ELR (cell line): Measurements from ENCODE around the gene HORMAD2.
"Not testable (repeated sequence)": the region's sequence is repeated elsewhere in the genome, so short reads cannot be mapped to it uniquely, and the experiment has no call there.

ENCODE experiments used
- DNase-seq: peaks from one replicate; pipeline ENCODE4 v3.0.0-alpha.2; 2015; ENCODE audit warnings: low read depth

Gene HORMAD2

GRCh38 chr22:30057375-30057774 lies 22.9 kb upstream of the HORMAD2 start:
- no peak for DNase-seq

GRCh38 chr22:30059346-30060020 lies 20.8 kb upstream of the HORMAD2 start:
- not testable (repeated sequence) for DNase-seq

- not testable (repeated sequence) for DNase-seq
These were observed 19.2 kb upstream of the HORMAD2 start for GRCh38 chr22:30061094-30061493.

- no peak for DNase-seq
These were observed 18.0 kb upstream of the HORMAD2 start for GRCh38 chr22:30062259-30062658.

- DNase-seq, result no peak
These were observed 17.3 kb upstream of the HORMAD2 start for GRCh38 chr22:30062950-30063349.

- DNase-seq, result no peak
These were observed 16.1 kb upstream of the HORMAD2 start for GRCh38 chr22:30064172-30064571.

- no peak for DNase-seq
These were observed 6.5 kb upstream of the HORMAD2 start for GRCh38 chr22:30073743-30074142.

- no peak for DNase-seq
These were observed 6.1 kb upstream of the HORMAD2 start for GRCh38 chr22:30074147-30074546.

GRCh38 chr22:30074994-30075393 lies 5.3 kb upstream of the HORMAD2 start:
- no peak for DNase-seq

GRCh38 chr22:30077279-30077880 lies 2.9 kb upstream of the HORMAD2 start:
- no peak for DNase-seq

- DNase-seq, result no peak
These were observed 1.6 kb upstream of the HORMAD2 start for GRCh38 chr22:30078320-30079311.

GRCh38 chr22:30080805-30081204 lies 541 bp downstream of the HORMAD2 start:
- DNase-seq, result no peak

- no peak for DNase-seq
These were observed 6.2 kb downstream of the HORMAD2 start for GRCh38 chr22:30086496-30086895.

GRCh38 chr22:30087037-30087436 lies 6.8 kb downstream of the HORMAD2 start:
- DNase-seq, result peak; percentile 35

- no peak for DNase-seq
These were observed 7.3 kb downstream of the HORMAD2 start for GRCh38 chr22:30087611-30088010.

- no peak for DNase-seq
These were observed 8.2 kb downstream of the HORMAD2 start for GRCh38 chr22:30088468-30088867.

- no peak for DNase-seq
These were observed 9.4 kb downstream of the HORMAD2 start for GRCh38 chr22:30089655-30089974.

- DNase-seq, result no peak
These were observed 12.4 kb downstream of the HORMAD2 start for GRCh38 chr22:30092686-30093085.

GRCh38 chr22:30094804-30095203 lies 14.5 kb downstream of the HORMAD2 start:
- no peak for DNase-seq

- no peak for DNase-seq
These were observed 17.6 kb downstream of the HORMAD2 start for GRCh38 chr22:30097861-30098260.

GRCh38 chr22:30100770-30101169 lies 20.5 kb downstream of the HORMAD2 start:
- not testable (repeated sequence) for DNase-seq

GRCh38 chr22:30104501-30105156 lies 24.4 kb downstream of the HORMAD2 start:
- peak; percentile 49 for DNase-seq
